GM12874 (cell line): ENCODE results near the gene LPCAT4.

ENCODE experiments used
- TF ChIP-seq, protein P1 (sequence below): IDR thresholded peaks from 2 replicates; pipeline ENCODE4 v1.5.1; 2011; ENCODE audit warnings: low read depth, mild to moderate bottlenecking, control low read depth, low read length, moderate library complexity; ENCODE audit not compliant: insufficient read depth

Gene LPCAT4

DNA sequence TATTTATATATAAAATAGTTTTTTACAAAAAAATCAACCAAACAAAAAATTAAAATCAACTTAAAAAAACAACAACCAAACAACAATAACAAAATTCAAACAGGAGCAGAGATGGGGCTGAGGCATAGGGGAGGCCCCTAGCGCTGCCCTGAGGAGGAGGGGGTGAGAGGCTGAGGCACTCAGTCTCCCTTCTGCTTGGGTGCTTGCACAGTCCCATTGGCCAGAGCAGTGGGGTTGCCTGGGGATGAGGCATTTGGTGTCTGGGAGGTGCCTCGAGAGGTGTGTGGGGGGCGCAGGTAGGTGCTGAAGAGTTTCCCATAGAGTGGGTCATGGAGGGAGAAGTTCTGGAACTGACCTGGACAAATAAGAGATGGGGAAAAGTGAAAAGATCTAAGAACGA lies 8.0 kb downstream of the LPCAT4 start:
- TF ChIP-seq, protein P1, sequence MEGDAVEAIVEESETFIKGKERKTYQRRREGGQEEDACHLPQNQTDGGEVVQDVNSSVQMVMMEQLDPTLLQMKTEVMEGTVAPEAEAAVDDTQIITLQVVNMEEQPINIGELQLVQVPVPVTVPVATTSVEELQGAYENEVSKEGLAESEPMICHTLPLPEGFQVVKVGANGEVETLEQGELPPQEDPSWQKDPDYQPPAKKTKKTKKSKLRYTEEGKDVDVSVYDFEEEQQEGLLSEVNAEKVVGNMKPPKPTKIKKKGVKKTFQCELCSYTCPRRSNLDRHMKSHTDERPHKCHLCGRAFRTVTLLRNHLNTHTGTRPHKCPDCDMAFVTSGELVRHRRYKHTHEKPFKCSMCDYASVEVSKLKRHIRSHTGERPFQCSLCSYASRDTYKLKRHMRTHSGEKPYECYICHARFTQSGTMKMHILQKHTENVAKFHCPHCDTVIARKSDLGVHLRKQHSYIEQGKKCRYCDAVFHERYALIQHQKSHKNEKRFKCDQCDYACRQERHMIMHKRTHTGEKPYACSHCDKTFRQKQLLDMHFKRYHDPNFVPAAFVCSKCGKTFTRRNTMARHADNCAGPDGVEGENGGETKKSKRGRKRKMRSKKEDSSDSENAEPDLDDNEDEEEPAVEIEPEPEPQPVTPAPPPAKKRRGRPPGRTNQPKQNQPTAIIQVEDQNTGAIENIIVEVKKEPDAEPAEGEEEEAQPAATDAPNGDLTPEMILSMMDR: no peak

DNA sequence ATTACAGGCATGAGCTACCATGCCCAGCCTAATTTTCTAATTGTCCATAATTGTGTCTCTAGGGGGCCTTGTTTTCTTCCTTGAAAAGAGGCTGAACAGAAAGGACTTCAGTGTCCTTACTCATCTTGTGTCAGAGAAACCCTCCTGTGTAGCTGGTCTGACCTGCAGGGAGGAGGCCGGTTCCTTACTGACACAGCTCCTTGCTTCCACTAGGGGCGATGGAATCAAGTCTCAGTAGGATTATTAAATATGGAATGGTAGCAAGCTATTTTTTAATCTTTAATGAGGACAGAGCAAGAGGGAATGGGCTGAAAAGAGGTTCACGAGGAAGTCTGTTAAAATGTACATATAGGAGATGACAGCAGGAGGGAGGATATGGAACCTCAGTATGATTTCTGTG lies 8.6 kb downstream of the LPCAT4 start:
- TF ChIP-seq, protein P1: no peak

DNA sequence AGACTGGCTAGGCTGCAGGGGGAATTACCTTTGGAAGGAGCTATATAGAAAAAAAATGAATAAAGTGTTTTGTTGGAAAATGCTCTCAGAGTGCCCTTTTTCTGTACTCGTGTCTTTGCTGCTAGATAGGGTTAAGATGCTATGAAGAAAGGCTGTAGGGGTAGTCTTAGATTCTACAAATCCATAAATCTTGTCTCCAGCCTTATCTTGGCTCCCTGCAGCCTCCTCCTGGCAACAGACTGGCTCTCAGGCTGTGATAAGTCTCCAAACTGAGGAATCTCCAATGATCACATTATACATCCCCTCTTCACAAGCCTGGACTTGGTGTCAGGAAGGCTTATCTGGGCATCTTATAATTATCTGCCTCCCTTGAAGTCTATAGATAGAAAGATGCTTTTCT lies 9.3 kb downstream of the LPCAT4 start:
- TF ChIP-seq, protein P1: no peak

- TF ChIP-seq, protein P1: no peak
These were observed 11.8 kb downstream of the LPCAT4 start for GRCh38 chr15:34355241-34355640.

DNA sequence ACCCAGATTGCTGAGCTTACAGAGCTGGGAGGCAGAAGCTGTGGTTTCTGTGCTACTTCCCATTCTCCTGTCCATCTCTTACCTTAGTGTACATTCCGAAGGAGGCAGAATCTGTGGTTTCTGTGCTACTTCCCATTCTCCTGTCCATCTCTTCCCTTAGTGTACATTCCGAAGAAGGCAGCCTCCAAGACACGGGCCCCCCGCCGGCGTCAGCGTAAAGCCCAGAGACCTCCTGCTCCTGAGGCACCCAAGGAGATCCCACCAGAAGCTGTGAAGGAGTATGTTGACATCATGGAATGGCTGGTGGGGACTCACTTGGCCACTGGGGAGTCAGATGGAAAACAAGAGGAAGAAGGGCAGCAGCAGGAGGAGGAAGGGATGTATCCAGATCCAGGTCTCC lies 12.7 kb downstream of the LPCAT4 start:
- TF ChIP-seq, protein P1: no peak

- TF ChIP-seq, protein P1: no peak
These were observed 13.4 kb downstream of the LPCAT4 start for GRCh38 chr15:34353627-34354026.

GRCh38 chr15:34349769-34350168 lies 17.2 kb downstream of the LPCAT4 start:
- TF ChIP-seq, protein P1: no peak
